Neural progenitor cell (in vitro differentiated cells): ENCODE measurements around the gene ARHGAP24. TPM values are rescaled to one million over a fixed set of nuclear protein-coding genes. Genes with fewer than 3 reads are reported as not detected.

Source experiments
- DNase-seq: peaks from one replicate; pipeline ENCODE4 v3.0.0-alpha.2; 2016; ENCODE audit warnings: low spot score
- H2AFZ ChIP-seq: fragments of 200-600 bp; sonication (generic); replicated peaks from 2 replicates; pipeline ENCODE4 v1.6.1; 2016; ENCODE audit warnings: antibody characterized with exemption
- H3F3A ChIP-seq: fragments of 200-600 bp; sonication (generic); 2 replicates; pipeline ENCODE4 v1.6.1; 2016; ENCODE audit warnings: antibody characterized with exemption, low read depth
- H3K27ac ChIP-seq: fragments of 200-600 bp; sonication (generic); 2 replicates; pipeline ENCODE4 v1.5.1; 2016; ENCODE audit warnings: mild to moderate bottlenecking
- H3K27me3 ChIP-seq: fragments of 200-600 bp; sonication (generic); 2 replicates; pipeline ENCODE4 v1.6.1; 2016; ENCODE audit warnings: mild to moderate bottlenecking, moderate library complexity
- H3K36me3 ChIP-seq: fragments of 200-600 bp; sonication (generic); 2 replicates; pipeline ENCODE4 v1.5.1; 2016
- H3K4me1 ChIP-seq: fragments of 200-600 bp; sonication (generic); 2 replicates; pipeline ENCODE4 v1.6.1; 2016; ENCODE audit warnings: mixed run types
- H3K4me2 ChIP-seq: fragments of 200-600 bp; sonication (generic); 2 replicates; pipeline ENCODE4 v1.6.1; 2016
- H3K4me3 ChIP-seq: fragments of 200-600 bp; sonication (generic); 2 replicates; pipeline ENCODE4 v1.5.1; 2016
- H3K79me2 ChIP-seq: fragments of 200-600 bp; sonication (generic); 2 replicates; pipeline ENCODE4 v1.6.1; 2016; ENCODE audit warnings: low read depth
- H3K9ac ChIP-seq: fragments of 200-600 bp; sonication (generic); 2 replicates; pipeline ENCODE4 v1.6.1; 2016
- H3K9me3 ChIP-seq: fragments of 200-600 bp; sonication (generic); 2 replicates; pipeline ENCODE4 v1.5.1; 2016; ENCODE audit warnings: low read depth
- H4K20me1 ChIP-seq: fragments of 200-600 bp; sonication (generic); 2 replicates; pipeline ENCODE4 v1.6.1; 2016; ENCODE audit warnings: low read depth
- H3K27ac Mint-ChIP-seq: 3 replicates; pipeline ENCODE4 v1.8.0; 2021; ENCODE audit warnings: mixed read lengths
- H3K27me3 Mint-ChIP-seq: 2 replicates; pipeline ENCODE4 v1.8.0; 2022; ENCODE audit warnings: low read depth, mild to moderate bottlenecking, inconsistent platforms, moderate library complexity, mixed read lengths; ENCODE audit not compliant: insufficient read depth
- H3K36me3 Mint-ChIP-seq: 3 replicates; pipeline ENCODE4 v1.8.0; 2021; ENCODE audit warnings: mixed read lengths
- H3K4me1 Mint-ChIP-seq: 3 replicates; pipeline ENCODE4 v1.8.0; 2021; ENCODE audit warnings: mixed read lengths
- H3K4me3 Mint-ChIP-seq: 3 replicates; pipeline ENCODE4 v1.8.0; 2021; ENCODE audit warnings: mild to moderate bottlenecking, moderate library complexity, mixed read lengths
- H3K9me3 Mint-ChIP-seq: 3 replicates; pipeline ENCODE4 v1.8.0; 2020; ENCODE audit warnings: mixed read lengths
- EZH2 ChIP-seq: fragments of 200-600 bp; sonication (generic); IDR thresholded peaks from 2 replicates; pipeline ENCODE4 v1.6.1; 2017; ENCODE audit warnings: antibody characterized with exemption, mild to moderate bottlenecking, moderate library complexity
- EZH2phosphoT487 ChIP-seq: fragments of 200-600 bp; sonication (generic); IDR thresholded peaks from 2 replicates; pipeline ENCODE4 v1.6.1; 2017; ENCODE audit warnings: antibody characterized with exemption
- total RNA-seq: library from RNA; depleted of rRNA; stranded (reverse); fragments of >200 nt; gene quantifications from 2 replicates; pipeline ENCODE4 v1.2.3, GENCODE V29; 2015; ENCODE audit warnings: low replicate concordance
- TF ChIP-seq, protein P1 (sequence below): fragments of 200-600 bp; sonication (generic); IDR thresholded peaks from 2 replicates; pipeline ENCODE4 v1.5.1; 2017; ENCODE audit warnings: antibody characterized with exemption, mild to moderate bottlenecking

The ARHGAP24 gene
- total RNA-seq, 1 donor from 2014 or later = 2.2 TPM

DNA sequence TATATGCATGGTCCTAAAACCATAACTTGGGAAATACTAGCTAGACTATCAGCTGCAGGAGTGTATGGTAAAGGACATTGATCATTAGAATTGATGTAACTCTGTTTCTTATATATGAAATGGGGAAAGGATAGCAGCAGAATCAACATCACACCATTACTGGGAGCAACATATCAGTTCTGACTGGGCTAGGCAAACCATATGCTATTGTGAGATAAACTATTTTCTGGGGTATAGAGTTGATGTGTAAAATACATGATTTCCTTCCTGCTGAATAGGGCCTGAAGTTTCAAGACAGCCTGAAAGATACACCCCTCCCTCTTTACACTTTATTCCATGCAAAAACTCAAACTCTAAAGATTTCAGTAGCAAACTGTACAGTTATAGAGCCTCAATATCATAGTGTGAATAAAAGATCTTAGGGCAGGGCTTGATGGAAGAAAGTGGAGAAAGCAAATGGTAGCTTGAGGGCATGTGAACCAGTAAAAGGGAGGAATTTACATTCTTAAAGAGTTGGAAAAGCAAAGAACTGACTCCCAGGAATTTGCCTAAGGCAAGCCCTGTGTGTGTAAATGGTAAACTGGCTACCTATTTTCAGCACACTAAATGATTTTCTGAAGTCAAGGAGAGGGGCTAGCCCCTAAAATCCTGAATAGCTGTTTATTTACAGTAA, 480.8 kb downstream of the ARHGAP24 start:
- Histone ChIP-seq H3K9me3 (no peaks in the 10 kb centered on the region), H3K4me2 (no peak overlapping the region), H4K20me1 (no peaks in the 10 kb centered on the region), H2AFZ (peak overlapping the region; percentile 75), H3K4me1 (no peaks in the 10 kb centered on the region), H3F3A (no peaks in the 10 kb centered on the region), H3K79me2 (no peaks in the 10 kb centered on the region), H3K4me3 (no peak overlapping the region), H3K27ac (no peak overlapping the region), H3K36me3 (no peaks in the 10 kb centered on the region), H3K9ac (no peak overlapping the region), H3K27me3 (no peaks in the 10 kb centered on the region)
- Mint-ChIP-seq H3K27me3 (peaks cover 2% of the 10 kb centered on the region), H3K36me3 (no peaks in the 10 kb centered on the region), H3K4me3 (no peak overlapping the region), H3K9me3 (no peaks in the 10 kb centered on the region), H3K27ac (no peak overlapping the region), H3K4me1 (peaks cover 16% of the 10 kb centered on the region)
- TF ChIP-seq, protein P1, sequence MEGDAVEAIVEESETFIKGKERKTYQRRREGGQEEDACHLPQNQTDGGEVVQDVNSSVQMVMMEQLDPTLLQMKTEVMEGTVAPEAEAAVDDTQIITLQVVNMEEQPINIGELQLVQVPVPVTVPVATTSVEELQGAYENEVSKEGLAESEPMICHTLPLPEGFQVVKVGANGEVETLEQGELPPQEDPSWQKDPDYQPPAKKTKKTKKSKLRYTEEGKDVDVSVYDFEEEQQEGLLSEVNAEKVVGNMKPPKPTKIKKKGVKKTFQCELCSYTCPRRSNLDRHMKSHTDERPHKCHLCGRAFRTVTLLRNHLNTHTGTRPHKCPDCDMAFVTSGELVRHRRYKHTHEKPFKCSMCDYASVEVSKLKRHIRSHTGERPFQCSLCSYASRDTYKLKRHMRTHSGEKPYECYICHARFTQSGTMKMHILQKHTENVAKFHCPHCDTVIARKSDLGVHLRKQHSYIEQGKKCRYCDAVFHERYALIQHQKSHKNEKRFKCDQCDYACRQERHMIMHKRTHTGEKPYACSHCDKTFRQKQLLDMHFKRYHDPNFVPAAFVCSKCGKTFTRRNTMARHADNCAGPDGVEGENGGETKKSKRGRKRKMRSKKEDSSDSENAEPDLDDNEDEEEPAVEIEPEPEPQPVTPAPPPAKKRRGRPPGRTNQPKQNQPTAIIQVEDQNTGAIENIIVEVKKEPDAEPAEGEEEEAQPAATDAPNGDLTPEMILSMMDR = no peak
- TF ChIP-seq EZH2phosphoT487 = no peak
- no peak for TF ChIP-seq EZH2
- DNase-seq = no peak

DNA sequence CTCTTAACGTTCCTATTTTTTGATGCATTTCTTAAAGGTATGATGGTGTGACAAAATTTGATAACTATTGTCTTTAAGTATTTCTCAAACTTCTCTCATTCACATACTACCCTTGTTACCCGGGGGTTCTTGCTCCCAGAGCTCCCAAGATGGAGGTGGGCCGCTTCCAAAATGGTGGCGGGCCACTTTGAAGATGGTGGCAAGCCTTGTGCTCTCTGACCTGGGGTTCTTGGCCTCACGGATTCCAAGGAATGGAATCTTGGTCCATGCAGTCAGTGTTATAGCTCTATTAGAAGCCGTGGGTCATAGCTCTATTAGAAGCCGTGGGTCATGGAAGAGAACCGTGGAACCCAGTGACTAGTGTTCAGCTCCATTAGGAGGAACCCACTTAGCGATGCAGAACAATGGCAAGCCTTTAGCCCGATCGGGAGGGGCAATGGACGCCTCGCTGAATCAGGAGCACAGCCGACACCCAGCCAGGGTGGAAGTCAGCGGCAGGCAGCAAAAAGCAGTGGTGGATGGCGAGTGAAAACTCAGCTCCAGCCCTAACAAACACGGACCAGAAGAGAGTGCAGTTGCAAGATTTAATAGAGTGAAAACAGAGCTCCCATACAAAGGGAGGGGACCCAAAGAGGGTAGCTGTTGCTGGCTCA, 481.5 kb downstream of the ARHGAP24 start:
- Mint-ChIP-seq H3K27me3 (peaks cover 2% of the 10 kb centered on the region), H3K9me3 (no peaks in the 10 kb centered on the region), H3K36me3 (no peaks in the 10 kb centered on the region), H3K27ac (no peak overlapping the region), H3K4me3 (no peak overlapping the region), H3K4me1 (peaks cover 18% of the 10 kb centered on the region)
- H4K20me1 ChIP-seq = no peaks in the 10 kb centered on the region
- no peaks in the 10 kb centered on the region for H3K27me3 ChIP-seq
- H3K79me2 ChIP-seq = no peaks in the 10 kb centered on the region
- H3K36me3 ChIP-seq = no peaks in the 10 kb centered on the region
- peak overlapping the region; percentile 75 for H2AFZ ChIP-seq
- H3F3A ChIP-seq = no peaks in the 10 kb centered on the region
- H3K27ac ChIP-seq = no peak overlapping the region
- no peaks in the 10 kb centered on the region for H3K4me1 ChIP-seq
- no peak for TF ChIP-seq EZH2
- TF ChIP-seq, protein P1 = no peak
- TF ChIP-seq EZH2phosphoT487 = no peak
- H3K9ac ChIP-seq = no peak overlapping the region
- no peak for DNase-seq
- H3K9me3 ChIP-seq = no peaks in the 10 kb centered on the region
- H3K4me3 ChIP-seq = no peak overlapping the region
- no peak overlapping the region for H3K4me2 ChIP-seq

DNA sequence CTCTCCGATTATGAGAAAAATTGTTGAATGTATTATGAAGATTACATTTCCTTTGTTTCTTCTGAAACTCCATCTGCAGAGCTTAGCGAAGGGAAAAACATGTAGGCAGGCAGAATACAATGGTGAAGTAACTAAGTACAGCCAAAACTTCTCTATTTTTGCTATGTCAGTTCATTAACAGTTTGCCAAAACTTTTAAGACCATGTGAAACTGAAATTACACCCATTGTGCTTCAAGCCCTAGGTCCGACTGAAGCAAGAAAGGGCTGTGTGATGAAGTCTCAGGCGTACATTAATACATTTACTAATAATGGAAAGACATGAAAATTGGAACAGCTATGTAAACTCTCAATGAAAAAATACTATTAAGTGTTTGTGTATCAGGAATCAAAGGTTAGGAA, 486.9 kb downstream of the ARHGAP24 start:
- Histone ChIP-seq H3K4me2 (no peak overlapping the region), H4K20me1 (no peaks in the 10 kb centered on the region), H3K27ac (no peak overlapping the region), H2AFZ (no peak overlapping the region), H3K9ac (no peak overlapping the region), H3K4me1 (no peaks in the 10 kb centered on the region), H3K27me3 (no peaks in the 10 kb centered on the region), H3K9me3 (no peaks in the 10 kb centered on the region), H3K36me3 (no peaks in the 10 kb centered on the region), H3K79me2 (no peaks in the 10 kb centered on the region), H3K4me3 (no peak overlapping the region), H3F3A (no peaks in the 10 kb centered on the region)
- H3K9me3 Mint-ChIP-seq = peaks cover 4% of the 10 kb centered on the region
- H3K27me3 Mint-ChIP-seq = no peaks in the 10 kb centered on the region
- H3K27ac Mint-ChIP-seq = no peak overlapping the region
- H3K36me3 Mint-ChIP-seq = peaks cover 2% of the 10 kb centered on the region
- no peak for DNase-seq
- TF ChIP-seq, protein P1 = no peak
- TF ChIP-seq EZH2 = no peak
- TF ChIP-seq EZH2phosphoT487 = no peak
- H3K4me3 Mint-ChIP-seq = no peak overlapping the region
- peaks cover 3% of the 10 kb centered on the region for H3K4me1 Mint-ChIP-seq
